PC-3 (cell line): ENCODE data around the gene ZDHHC18. TPM values are rescaled to one million over a fixed set of nuclear protein-coding genes. Genes with fewer than 3 reads are reported as not detected.
"Not testable (repeated sequence)": the region's sequence is repeated elsewhere in the genome, so short reads cannot be mapped to it uniquely, and the experiment has no call there.

Experiments
- ATAC-seq: fragments of 200-7000 bp; cut with Tn5 transposase; 2 replicates; pipeline ENCODE4 v1.9.1; 2020; ENCODE audit warnings: mild to moderate bottlenecking, moderate library complexity
- BruUV-seq: library from RNA; stranded (reverse); fragments of 400-500 nt; replicated peaks from 2 replicates; lab custom pipeline; 2021; lab: Mats Ljungman, UMichigan
- CTCF ChIA-PET: fragments of 300-600 bp; sonication (Branson Sonifier 250); formaldehyde crosslinking; loops from one replicate; lab custom pipeline; 2022; ENCODE audit warnings: antibody characterized with exemption; lab: Charles Lee
- POLR2A ChIA-PET: fragments of 300-600 bp; sonication (Branson Sonifier 250); formaldehyde crosslinking; loops from one replicate; lab custom pipeline; 2022; ENCODE audit warnings: antibody characterized with exemption; ENCODE audit not compliant: unreplicated experiment; lab: Charles Lee
- DNase-seq: peaks from one replicate; pipeline ENCODE4 v3.0.0-alpha.2; 2015
- H2AFZ ChIP-seq: fragments of 300-600 bp; sonication (generic); 2 replicates; pipeline ENCODE4 v1.6.0; 2016; ENCODE audit warnings: antibody characterized with exemption, low read length
- H3F3A ChIP-seq: fragments of 300-600 bp; sonication (generic); one replicate; pipeline ENCODE4 v1.6.0; 2017; ENCODE audit warnings: antibody characterized with exemption, low read length, control low read depth, mild to moderate bottlenecking; ENCODE audit not compliant: unreplicated experiment
- H3K27ac ChIP-seq: fragments of 300-600 bp; sonication (generic); 2 replicates; pipeline ENCODE4 v1.5.1; 2016; ENCODE audit warnings: mild to moderate bottlenecking, low read length
- H3K27me3 ChIP-seq: fragments of 300-600 bp; sonication (generic); 2 replicates; pipeline ENCODE4 v1.6.1; 2016; ENCODE audit warnings: low read length, mixed read lengths
- H3K36me3 ChIP-seq: fragments of 300-600 bp; sonication (generic); 2 replicates; pipeline ENCODE4 v1.6.1; 2016; ENCODE audit warnings: low read depth, mixed run types, low read length, mixed read lengths
- H3K4me1 ChIP-seq: fragments of 300-600 bp; sonication (generic); 2 replicates; pipeline ENCODE4 v1.5.1; 2016; ENCODE audit warnings: low read length; ENCODE audit not compliant: insufficient read depth
- H3K4me2 ChIP-seq: fragments of 300-600 bp; sonication (generic); 2 replicates; pipeline ENCODE4 v1.6.0; 2016; ENCODE audit warnings: low read length
- H3K4me3 ChIP-seq: fragments of 300-600 bp; sonication (generic); 2 replicates; pipeline ENCODE4 v1.5.1; 2016; ENCODE audit warnings: mild to moderate bottlenecking, low read length, mixed read lengths
- H3K79me2 ChIP-seq: fragments of 300-600 bp; sonication (generic); 2 replicates; pipeline ENCODE4 v1.6.1; 2017; ENCODE audit warnings: low read length, mixed read lengths
- H3K9ac ChIP-seq: fragments of 300-600 bp; sonication (generic); 2 replicates; pipeline ENCODE4 v1.6.0; 2016; ENCODE audit warnings: mild to moderate bottlenecking, low read length
- H3K9me2 ChIP-seq: fragments of 300-600 bp; sonication (generic); replicated peaks from 2 replicates; pipeline ENCODE4 v1.6.1; 2016; ENCODE audit warnings: mixed run types, low read length, mixed read lengths
- H3K9me3 ChIP-seq: fragments of 300-600 bp; sonication (generic); 2 replicates; pipeline ENCODE4 v1.6.1; 2016; ENCODE audit warnings: low read length, mixed read lengths
- H4K20me1 ChIP-seq: fragments of 300-600 bp; sonication (generic); 2 replicates; pipeline ENCODE4 v1.6.1; 2016; ENCODE audit warnings: low read length, mixed read lengths
- CTCF ChIP-seq: fragments of 300-600 bp; sonication (generic); conservative IDR thresholded peaks from 2 replicates; pipeline ENCODE4 v1.5.1; 2017; ENCODE audit warnings: antibody characterized with exemption, low read depth, mild to moderate bottlenecking, low read length
- EZH2 ChIP-seq: fragments of 300-600 bp; sonication (generic); IDR thresholded peaks from one replicate; pipeline ENCODE4 v1.6.1; 2017; ENCODE audit warnings: antibody characterized with exemption, mild to moderate bottlenecking, low read length; ENCODE audit not compliant: unreplicated experiment
- EZH2phosphoT487 ChIP-seq: fragments of 300-600 bp; sonication (generic); IDR thresholded peaks from 2 replicates; pipeline ENCODE4 v1.6.1; 2018; ENCODE audit warnings: mild to moderate bottlenecking, antibody characterized with exemption, low read length, borderline replicate concordance
- intact Hi-C: fragments of 100-400 bp; cut with micrococcal nuclease; formaldehyde crosslinking; loops from 2 replicates; pipeline ENCODE4 v1.9.0; 2023
- total RNA-seq: library from RNA; depleted of rRNA; stranded (reverse); fragments of >200 nt; gene quantifications from 2 replicates; pipeline ENCODE4 v1.2.3, GENCODE V29; 2014

Gene ZDHHC18
- total RNA-seq, 1 experiment from 2014 or later: 18.1 TPM

- BruUV-seq: no TSS peak
- no peak for ATAC-seq
- ChIA-PET CTCF (no interaction called here), POLR2A (no interaction called here)
- Histone ChIP-seq H3K9me3 (no peaks in the 10 kb centered on the region), H3K9me2 (no peaks in the 10 kb centered on the region), H3K27ac (no peak overlapping the region), H3K4me1 (peaks cover 15% of the 10 kb centered on the region), H3K27me3 (no peaks in the 10 kb centered on the region), H3K79me2 (peaks cover 37% of the 10 kb centered on the region), H3K4me3 (no peak overlapping the region), H3K9ac (no peak overlapping the region), H3K4me2 (no peak overlapping the region), H3F3A (no peaks in the 10 kb centered on the region), H2AFZ (no peak overlapping the region), H4K20me1 (no peaks in the 10 kb centered on the region), H3K36me3 (peaks cover 30% of the 10 kb centered on the region)
- no peak for TF ChIP-seq CTCF
- no peak for DNase-seq
- intact Hi-C loops: no loop called here
Measured at GRCh38 chr1:26833432-26834405, 7.2 kb downstream of the ZDHHC18 start.

GRCh38 chr1:26837665-26838064 lies 11.2 kb downstream of the ZDHHC18 start:
- H3K79me2 ChIP-seq, intact Hi-C loops, DNase-seq, H3K9ac ChIP-seq, ATAC-seq, H3K27me3 ChIP-seq, H3K9me2 ChIP-seq, H3F3A ChIP-seq, H3K27ac ChIP-seq, H2AFZ ChIP-seq, H3K4me1 ChIP-seq, CTCF ChIA-PET, H3K9me3 ChIP-seq, H4K20me1 ChIP-seq, POLR2A ChIA-PET, H3K4me2 ChIP-seq, H3K4me3 ChIP-seq, BruUV-seq: not testable (repeated sequence)
- peaks cover 25% of the 10 kb centered on the region for H3K36me3 ChIP-seq

- no peaks in the 10 kb centered on the region for H3K4me1 ChIP-seq
- no TSS peak for BruUV-seq
- ATAC-seq: no peak
Measured at GRCh38 chr1:26838474-26839338, 12.2 kb downstream of the ZDHHC18 start.

More at GRCh38 chr1:26838474-26839338, 12.2 kb downstream of the ZDHHC18 start:
- TF ChIP-seq EZH2: no peak
- TF ChIP-seq CTCF: no peak
- TF ChIP-seq EZH2phosphoT487: no peak
- ChIA-PET POLR2A (no interaction called here), CTCF (no interaction called here)
- Histone ChIP-seq H3K4me2 (no peak overlapping the region), H4K20me1 (no peaks in the 10 kb centered on the region), H3K36me3 (peaks cover 15% of the 10 kb centered on the region), H3F3A (no peaks in the 10 kb centered on the region), H3K27ac (no peak overlapping the region), H3K9me2 (no peaks in the 10 kb centered on the region), H2AFZ (no peak overlapping the region), H3K9ac (no peak overlapping the region), H3K9me3 (no peaks in the 10 kb centered on the region), H3K27me3 (no peaks in the 10 kb centered on the region), H3K79me2 (no peaks in the 10 kb centered on the region), H3K4me3 (no peak overlapping the region)
- intact Hi-C loops: no loop called here
- no peak for DNase-seq
